GM12872 (cell line): Measurements from ENCODE around the gene KMT2B.

Source experiments
- TF ChIP-seq, protein P1 (sequence below): IDR thresholded peaks from 3 replicates; pipeline ENCODE4 v1.5.1; 2011; ENCODE audit warnings: low read depth, mild to moderate bottlenecking, low read length, moderate library complexity; ENCODE audit not compliant: insufficient read depth

The KMT2B gene

DNA sequence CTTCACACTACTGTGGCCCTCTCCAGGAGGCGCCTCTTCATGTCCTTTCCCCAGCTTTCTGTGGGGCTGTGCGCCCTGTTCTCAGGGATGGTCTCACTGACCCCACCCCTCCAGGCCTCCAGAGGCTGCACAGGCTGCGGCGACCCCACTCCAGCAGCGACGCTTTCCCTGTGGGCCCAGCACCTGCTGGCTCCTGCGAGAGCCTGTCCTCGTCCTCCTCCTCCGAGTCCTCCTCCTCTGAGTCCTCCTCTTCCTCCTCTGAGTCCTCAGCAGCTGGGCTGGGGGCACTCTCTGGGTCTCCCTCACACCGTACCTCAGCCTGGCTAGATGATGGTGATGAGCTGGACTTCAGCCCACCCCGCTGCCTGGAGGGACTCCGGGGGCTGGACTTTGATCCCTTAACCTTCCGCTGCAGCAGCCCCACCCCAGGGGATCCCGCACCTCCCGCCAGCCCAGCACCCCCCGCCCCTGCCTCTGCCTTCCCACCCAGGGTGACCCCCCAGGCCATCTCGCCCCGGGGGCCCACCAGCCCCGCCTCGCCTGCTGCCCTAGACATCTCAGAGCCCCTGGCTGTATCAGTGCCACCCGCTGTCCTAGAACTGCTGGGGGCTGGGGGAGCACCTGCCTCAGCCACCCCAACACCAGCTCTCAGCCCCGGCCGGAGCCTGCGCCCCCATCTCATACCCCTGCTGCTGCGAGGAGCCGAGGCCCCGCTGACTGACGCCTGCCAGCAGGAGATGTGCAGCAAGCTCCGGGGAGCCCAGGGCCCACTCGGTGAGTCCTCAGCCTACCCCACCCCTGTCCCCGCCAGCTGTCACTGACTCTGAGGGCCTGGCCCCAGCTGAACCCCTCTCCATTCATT, 68.7 kb downstream of the KMT2B start:
- TF ChIP-seq, protein P1, sequence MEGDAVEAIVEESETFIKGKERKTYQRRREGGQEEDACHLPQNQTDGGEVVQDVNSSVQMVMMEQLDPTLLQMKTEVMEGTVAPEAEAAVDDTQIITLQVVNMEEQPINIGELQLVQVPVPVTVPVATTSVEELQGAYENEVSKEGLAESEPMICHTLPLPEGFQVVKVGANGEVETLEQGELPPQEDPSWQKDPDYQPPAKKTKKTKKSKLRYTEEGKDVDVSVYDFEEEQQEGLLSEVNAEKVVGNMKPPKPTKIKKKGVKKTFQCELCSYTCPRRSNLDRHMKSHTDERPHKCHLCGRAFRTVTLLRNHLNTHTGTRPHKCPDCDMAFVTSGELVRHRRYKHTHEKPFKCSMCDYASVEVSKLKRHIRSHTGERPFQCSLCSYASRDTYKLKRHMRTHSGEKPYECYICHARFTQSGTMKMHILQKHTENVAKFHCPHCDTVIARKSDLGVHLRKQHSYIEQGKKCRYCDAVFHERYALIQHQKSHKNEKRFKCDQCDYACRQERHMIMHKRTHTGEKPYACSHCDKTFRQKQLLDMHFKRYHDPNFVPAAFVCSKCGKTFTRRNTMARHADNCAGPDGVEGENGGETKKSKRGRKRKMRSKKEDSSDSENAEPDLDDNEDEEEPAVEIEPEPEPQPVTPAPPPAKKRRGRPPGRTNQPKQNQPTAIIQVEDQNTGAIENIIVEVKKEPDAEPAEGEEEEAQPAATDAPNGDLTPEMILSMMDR: no peak

DNA sequence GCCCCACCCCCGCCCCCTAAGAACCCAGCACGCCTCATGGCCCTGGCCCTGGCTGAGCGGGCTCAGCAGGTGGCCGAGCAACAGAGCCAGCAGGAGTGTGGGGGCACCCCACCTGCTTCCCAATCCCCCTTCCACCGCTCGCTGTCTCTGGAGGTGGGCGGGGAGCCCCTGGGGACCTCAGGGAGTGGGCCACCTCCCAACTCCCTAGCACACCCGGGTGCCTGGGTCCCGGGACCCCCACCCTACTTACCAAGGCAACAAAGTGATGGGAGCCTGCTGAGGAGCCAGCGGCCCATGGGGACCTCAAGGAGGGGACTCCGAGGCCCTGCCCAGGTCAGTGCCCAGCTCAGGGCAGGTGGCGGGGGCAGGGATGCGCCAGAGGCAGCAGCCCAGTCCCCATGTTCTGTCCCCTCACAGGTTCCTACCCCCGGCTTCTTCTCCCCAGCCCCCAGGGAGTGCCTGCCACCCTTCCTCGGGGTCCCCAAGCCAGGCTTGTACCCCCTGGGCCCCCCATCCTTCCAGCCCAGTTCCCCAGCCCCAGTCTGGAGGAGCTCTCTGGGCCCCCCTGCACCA, 69.5 kb downstream of the KMT2B start:
- TF ChIP-seq, protein P1: no peak
